CD4-positive, alpha-beta T cell treated with Interferon gamma for 1 hour (primary cell): ENCODE results near the gene PGBD5.
A peak's percentile ranks its signal among the peaks of the same experiment; 100 is the strongest.
"Not testable (repeated sequence)": the region's sequence is repeated elsewhere in the genome, so short reads cannot be mapped to it uniquely, and the experiment has no call there.

Experiments used
- DNase-seq: peaks from one replicate; pipeline ENCODE4 v3.0.0-alpha.2; 2020

Gene PGBD5

GRCh38 chr1:230426246-230427093 lies at the start of gene PGBD5:
PGBD5 (minus strand) TSS chr1:230426332; CDS start chr1:230425928, 404 bp downstream.
- peak; percentile 11 for DNase-seq

GRCh38 chr1:230474924-230475323 lies 48.8 kb upstream of the PGBD5 start:
- DNase-seq, result not testable (repeated sequence)

- not testable (repeated sequence) for DNase-seq
These were observed 44.6 kb upstream of the PGBD5 start for GRCh38 chr1:230470750-230471149.

- DNase-seq, result no peak
These were observed 43.1 kb upstream of the PGBD5 start for GRCh38 chr1:230469271-230469670.

- DNase-seq, result no peak
These were observed 39.6 kb upstream of the PGBD5 start for GRCh38 chr1:230465691-230466090.

GRCh38 chr1:230464671-230465070 lies 38.5 kb upstream of the PGBD5 start:
- no peak for DNase-seq

- no peak for DNase-seq
These were observed 37.6 kb upstream of the PGBD5 start for GRCh38 chr1:230463760-230464159.

GRCh38 chr1:230463326-230463725 lies 37.2 kb upstream of the PGBD5 start:
- DNase-seq, result no peak

- DNase-seq, result no peak
These were observed 33.3 kb upstream of the PGBD5 start for GRCh38 chr1:230459465-230459864.

GRCh38 chr1:230458509-230458908 lies 32.4 kb upstream of the PGBD5 start:
- DNase-seq, result no peak

- no peak for DNase-seq
These were observed 30.3 kb upstream of the PGBD5 start for GRCh38 chr1:230456478-230456877.

- no peak for DNase-seq
These were observed 29.2 kb upstream of the PGBD5 start for GRCh38 chr1:230455291-230455690.

- DNase-seq, result no peak
These were observed 27.2 kb upstream of the PGBD5 start for GRCh38 chr1:230453377-230453776.

GRCh38 chr1:230441183-230442029 lies 15.3 kb upstream of the PGBD5 start:
- DNase-seq, result no peak

GRCh38 chr1:230435108-230435507 lies 9.0 kb upstream of the PGBD5 start:
- DNase-seq, result no peak

- no peak for DNase-seq
These were observed 5.4 kb upstream of the PGBD5 start for GRCh38 chr1:230431527-230431926.

GRCh38 chr1:230430499-230430898 lies 4.4 kb upstream of the PGBD5 start:
- DNase-seq, result no peak

GRCh38 chr1:230429067-230429735 lies 3.1 kb upstream of the PGBD5 start:
- DNase-seq, result no peak

GRCh38 chr1:230427981-230428380 lies 1.8 kb upstream of the PGBD5 start:
- no peak for DNase-seq

GRCh38 chr1:230427094-230427876 lies 1.2 kb upstream of the PGBD5 start:
- no peak for DNase-seq

- no peak for DNase-seq
These were observed 660 bp downstream of the PGBD5 start for GRCh38 chr1:230425252-230426091.
